ENCODE data around the gene RASA3.

DNA sequence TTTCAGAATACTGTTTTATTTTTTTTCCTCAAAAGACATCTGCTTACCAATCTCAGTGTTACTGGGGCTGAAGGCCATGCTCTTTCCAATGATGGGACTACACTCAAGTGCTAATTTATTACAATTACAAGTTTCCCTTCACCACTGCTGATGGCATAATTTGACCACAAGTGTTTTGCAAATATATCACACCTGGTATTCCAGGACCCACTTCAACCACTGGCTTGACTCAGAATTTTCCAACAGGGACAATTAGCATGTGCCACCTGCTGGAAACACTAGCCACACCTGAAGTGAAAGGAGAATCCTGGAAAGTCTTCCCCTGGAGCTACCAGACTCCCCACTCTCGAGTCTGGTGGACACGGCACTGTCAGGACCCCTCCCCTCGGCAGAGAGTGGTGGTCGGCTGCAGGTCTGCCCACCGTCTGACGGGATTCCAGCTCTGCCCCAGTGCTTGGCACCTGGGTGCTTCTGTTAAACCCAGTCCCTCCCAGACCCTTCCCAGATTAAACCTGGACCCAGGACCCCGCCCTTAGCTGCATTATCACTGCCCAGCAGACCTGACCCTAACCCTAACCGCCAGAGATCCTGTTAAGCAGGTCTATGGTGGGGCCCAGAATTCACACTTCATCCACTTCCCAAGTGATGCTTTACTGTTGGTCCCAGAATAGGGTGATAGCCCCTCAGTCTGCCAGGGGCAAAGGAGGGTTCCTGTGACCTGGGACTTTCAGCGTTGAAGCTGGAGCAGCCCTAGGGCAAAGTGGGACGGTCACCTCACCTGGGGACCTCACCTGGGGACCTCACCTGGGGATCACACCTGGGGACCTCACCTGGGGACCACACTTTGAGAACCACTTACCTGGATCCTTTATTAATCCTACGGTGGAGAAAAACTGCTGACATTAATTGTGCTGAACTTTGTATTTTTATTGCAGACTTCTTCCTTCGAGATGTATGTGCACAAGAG lies 17.6 kb upstream of the RASA3 start:
- no peak for TF ChIP-seq SMC3 (IDR thresholded peaks at IDR 0.05; ENCODE audit: low read depth, low read length)
- TF ChIP-seq, protein P1, sequence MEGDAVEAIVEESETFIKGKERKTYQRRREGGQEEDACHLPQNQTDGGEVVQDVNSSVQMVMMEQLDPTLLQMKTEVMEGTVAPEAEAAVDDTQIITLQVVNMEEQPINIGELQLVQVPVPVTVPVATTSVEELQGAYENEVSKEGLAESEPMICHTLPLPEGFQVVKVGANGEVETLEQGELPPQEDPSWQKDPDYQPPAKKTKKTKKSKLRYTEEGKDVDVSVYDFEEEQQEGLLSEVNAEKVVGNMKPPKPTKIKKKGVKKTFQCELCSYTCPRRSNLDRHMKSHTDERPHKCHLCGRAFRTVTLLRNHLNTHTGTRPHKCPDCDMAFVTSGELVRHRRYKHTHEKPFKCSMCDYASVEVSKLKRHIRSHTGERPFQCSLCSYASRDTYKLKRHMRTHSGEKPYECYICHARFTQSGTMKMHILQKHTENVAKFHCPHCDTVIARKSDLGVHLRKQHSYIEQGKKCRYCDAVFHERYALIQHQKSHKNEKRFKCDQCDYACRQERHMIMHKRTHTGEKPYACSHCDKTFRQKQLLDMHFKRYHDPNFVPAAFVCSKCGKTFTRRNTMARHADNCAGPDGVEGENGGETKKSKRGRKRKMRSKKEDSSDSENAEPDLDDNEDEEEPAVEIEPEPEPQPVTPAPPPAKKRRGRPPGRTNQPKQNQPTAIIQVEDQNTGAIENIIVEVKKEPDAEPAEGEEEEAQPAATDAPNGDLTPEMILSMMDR (conservative IDR thresholded peaks at IDR 0.05; ENCODE audit: low read depth, low read length), result no peak

Data from IMR-90 (cell line).